ENCODE data around the gene TP53.

DNA sequence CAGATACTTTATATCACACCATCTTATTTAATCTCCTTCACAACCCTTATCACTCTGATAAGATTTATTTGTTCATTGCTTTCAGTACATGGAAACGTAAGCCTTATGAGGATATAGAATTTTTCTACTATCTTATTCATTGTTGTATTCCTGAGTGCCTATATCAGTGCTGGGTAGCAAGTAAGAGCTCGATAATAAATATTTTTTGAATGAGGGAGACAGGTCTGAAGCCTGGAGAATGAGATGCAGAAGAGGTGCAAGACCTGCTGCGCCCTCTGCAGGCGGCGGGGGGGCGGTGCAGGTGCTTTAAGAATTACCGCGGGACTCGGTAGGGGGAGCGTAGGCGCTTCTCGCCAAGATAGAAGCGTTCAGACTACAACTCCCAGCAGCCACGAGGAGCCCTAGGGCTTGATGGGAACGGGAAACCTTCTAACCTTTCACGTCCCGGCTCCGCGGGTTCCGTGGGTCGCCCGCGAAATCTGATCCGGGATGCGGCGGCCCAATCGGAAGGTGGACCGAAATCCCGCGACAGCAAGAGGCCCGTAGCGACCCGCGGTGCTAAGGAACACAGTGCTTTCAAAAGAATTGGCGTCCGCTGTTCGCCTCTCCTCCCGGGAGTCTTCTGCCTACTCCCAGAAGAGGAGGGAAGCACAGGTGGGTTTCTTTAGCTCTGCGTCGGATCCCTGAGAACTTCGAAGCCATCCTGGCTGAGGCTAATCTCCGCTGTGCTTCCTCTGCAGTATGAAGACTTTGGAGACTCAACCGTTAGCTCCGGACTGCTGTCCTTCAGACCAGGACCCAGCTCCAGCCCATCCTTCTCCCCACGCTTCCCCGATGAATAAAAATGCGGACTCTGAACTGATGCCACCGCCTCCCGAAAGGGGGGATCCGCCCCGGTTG lies 868 bp upstream of the TP53 start, which contains the start of gene WRAP53:
- TF ChIP-seq, protein P1, sequence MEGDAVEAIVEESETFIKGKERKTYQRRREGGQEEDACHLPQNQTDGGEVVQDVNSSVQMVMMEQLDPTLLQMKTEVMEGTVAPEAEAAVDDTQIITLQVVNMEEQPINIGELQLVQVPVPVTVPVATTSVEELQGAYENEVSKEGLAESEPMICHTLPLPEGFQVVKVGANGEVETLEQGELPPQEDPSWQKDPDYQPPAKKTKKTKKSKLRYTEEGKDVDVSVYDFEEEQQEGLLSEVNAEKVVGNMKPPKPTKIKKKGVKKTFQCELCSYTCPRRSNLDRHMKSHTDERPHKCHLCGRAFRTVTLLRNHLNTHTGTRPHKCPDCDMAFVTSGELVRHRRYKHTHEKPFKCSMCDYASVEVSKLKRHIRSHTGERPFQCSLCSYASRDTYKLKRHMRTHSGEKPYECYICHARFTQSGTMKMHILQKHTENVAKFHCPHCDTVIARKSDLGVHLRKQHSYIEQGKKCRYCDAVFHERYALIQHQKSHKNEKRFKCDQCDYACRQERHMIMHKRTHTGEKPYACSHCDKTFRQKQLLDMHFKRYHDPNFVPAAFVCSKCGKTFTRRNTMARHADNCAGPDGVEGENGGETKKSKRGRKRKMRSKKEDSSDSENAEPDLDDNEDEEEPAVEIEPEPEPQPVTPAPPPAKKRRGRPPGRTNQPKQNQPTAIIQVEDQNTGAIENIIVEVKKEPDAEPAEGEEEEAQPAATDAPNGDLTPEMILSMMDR (IDR thresholded peaks at IDR 0.05): peak; percentile 92 to 99 (median 99)
- TF ChIP-seq POLR2A (IDR thresholded peaks at IDR 0.05): peak in 1 of 2 donors; percentile 46

Data from thyroid gland (tissue), 4 donors.